Measurements from ENCODE around the gene SMCO4.

- TF ChIP-seq TARDBP (IDR thresholded peaks at IDR 0.05): no peak
- no peak for TF ChIP-seq ELF4 (IDR thresholded peaks at IDR 0.05)
- TF ChIP-seq BHLHE40 (IDR thresholded peaks at IDR 0.05; ENCODE audit: borderline replicate concordance): no peak
- no peak for TF ChIP-seq ZNF384 (IDR thresholded peaks at IDR 0.05)
- TF ChIP-seq FOXK2 (IDR thresholded peaks at IDR 0.05): no peak
- TF ChIP-seq SP1 (IDR thresholded peaks at IDR 0.05): no peak
- TF ChIP-seq, protein P1, sequence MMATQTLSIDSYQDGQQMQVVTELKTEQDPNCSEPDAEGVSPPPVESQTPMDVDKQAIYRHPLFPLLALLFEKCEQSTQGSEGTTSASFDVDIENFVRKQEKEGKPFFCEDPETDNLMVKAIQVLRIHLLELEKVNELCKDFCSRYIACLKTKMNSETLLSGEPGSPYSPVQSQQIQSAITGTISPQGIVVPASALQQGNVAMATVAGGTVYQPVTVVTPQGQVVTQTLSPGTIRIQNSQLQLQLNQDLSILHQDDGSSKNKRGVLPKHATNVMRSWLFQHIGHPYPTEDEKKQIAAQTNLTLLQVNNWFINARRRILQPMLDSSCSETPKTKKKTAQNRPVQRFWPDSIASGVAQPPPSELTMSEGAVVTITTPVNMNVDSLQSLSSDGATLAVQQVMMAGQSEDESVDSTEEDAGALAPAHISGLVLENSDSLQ (IDR thresholded peaks at IDR 0.05): no peak
- no peak for TF ChIP-seq NFRKB (IDR thresholded peaks at IDR 0.05)
- no peak for TF ChIP-seq SUZ12 (IDR thresholded peaks at IDR 0.05)
- no peak for TF ChIP-seq ARNT (IDR thresholded peaks at IDR 0.05)
- TF ChIP-seq L3MBTL2 (conservative IDR thresholded peaks at IDR 0.05): no peak
- no peak for TF ChIP-seq FOXM1 (IDR thresholded peaks at IDR 0.05; ENCODE audit: borderline replicate concordance)
These were observed 26.1 kb downstream of the SMCO4 start for GRCh38 chr11:93517041-93517440.

All from HEK293T (cell line).